Thymus (tissue), 11 donors: ENCODE measurements around the gene UQCRH. TPM values are rescaled to one million over a fixed set of nuclear protein-coding genes. Genes with fewer than 3 reads are reported as not detected.
"Not testable (repeated sequence)": the region's sequence is repeated elsewhere in the genome, so short reads cannot be mapped to it uniquely, and the experiment has no call there.

Experiments used
- DNase-seq, 9 donors: peaks; one replicate each; pipeline ENCODE4 v3.0.0-alpha.2; 2013; ENCODE audit warnings: low spot score in 9 of 9, low read depth in 6 of 9, missing footprints in 1 of 9
- H3K27ac ChIP-seq, 2 donors: one replicate each; pipeline ENCODE4 v1.5.1; 2013; ENCODE audit warnings: control low read depth in 1 of 2, low read depth in 1 of 2, low read length in 1 of 2, mild to moderate bottlenecking in 1 of 2, moderate library complexity in 1 of 2
- H3K27me3 ChIP-seq, 2 donors: one replicate each; pipeline ENCODE4 v1.5.1; 2013; ENCODE audit warnings: low read length in 1 of 2; ENCODE audit not compliant: control insufficient read depth in 2 of 2, insufficient read depth in 1 of 2
- H3K36me3 ChIP-seq, 2 donors: one replicate each; pipeline ENCODE4 v1.5.1; 2013; ENCODE audit warnings: low read length in 1 of 2, mild to moderate bottlenecking in 1 of 2, moderate library complexity in 1 of 2; ENCODE audit not compliant: control insufficient read depth in 2 of 2, insufficient read depth in 2 of 2
- H3K4me1 ChIP-seq, 2 donors: one replicate each; pipeline ENCODE4 v1.5.1; 2013; ENCODE audit warnings: low read length in 2 of 2; ENCODE audit not compliant: control insufficient read depth in 2 of 2, insufficient read depth in 2 of 2
- H3K4me3 ChIP-seq, 2 donors: one replicate each; pipeline ENCODE4 v1.5.1; 2013; ENCODE audit warnings: low read length in 2 of 2, control low read depth in 1 of 2, mild to moderate bottlenecking in 1 of 2
- H3K9me3 ChIP-seq, 2 donors: one replicate each; pipeline ENCODE4 v1.5.1; 2013; ENCODE audit warnings: low read length in 1 of 2, mild to moderate bottlenecking in 1 of 2; ENCODE audit not compliant: control insufficient read depth in 2 of 2, insufficient read depth in 1 of 2
- WGBS: extraction: QIAGEN DNeasy Blood & Tissue Kit; methylation state at CpG from one replicate; pipeline ENCODE4 v1.1.7; 2013; 5-methylcytosine and 5-hydroxymethylcytosine counted together
- polyA plus RNA-seq: library from polyadenylated mRNA; stranded (reverse); fragments of 200-250 nt; gene quantifications from one replicate; pipeline ENCODE4 v1.2.3, GENCODE V29; 2013
- total RNA-seq: library from RNA; stranded (reverse); fragments of 120-200 nt; gene quantifications from one replicate; pipeline ENCODE4 v1.2.4, GENCODE V29; 2013
- donor health status: healthy.

Gene UQCRH
- total and polyA plus RNA-seq, 2 donors: 420 to 507 TPM

GRCh38 chr1:46334030-46334384 is 30.5 kb downstream of the UQCRH start:
- Histone ChIP-seq H3K9me3 (no peaks in the 10 kb centered on the region), H3K4me1 (no peaks in the 10 kb centered on the region), H3K36me3 (no peaks in the 10 kb centered on the region), H3K4me3 (no peak overlapping the region), H3K27me3 (no peaks in the 10 kb centered on the region), H3K27ac (no peak overlapping the region)
- no peak for DNase-seq
- WGBS: 86% methylated on average over 2 of the region's 2 CpGs

DNA sequence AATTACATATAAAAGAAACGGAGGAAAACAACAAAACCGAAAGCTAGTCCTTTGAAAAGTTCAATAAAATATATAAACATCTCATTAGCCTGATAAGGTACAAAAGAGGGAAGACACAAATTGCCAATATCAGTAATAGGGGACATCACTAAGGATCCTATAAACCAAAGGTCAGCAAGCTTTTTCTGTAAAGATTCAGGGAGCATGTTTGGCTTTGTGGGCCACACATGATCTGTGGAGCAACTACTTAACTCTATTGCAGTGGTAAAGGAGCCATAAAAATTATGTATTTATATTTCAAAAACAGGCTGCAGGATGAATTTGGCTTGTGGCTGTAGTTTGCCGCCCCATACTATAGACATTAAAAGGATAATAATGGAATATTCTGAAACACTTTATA is 31.6 kb downstream of the UQCRH start:
- no peaks in the 10 kb centered on the region for H3K27me3 ChIP-seq
- H3K4me3 ChIP-seq: no peak overlapping the region
- H3K4me1 ChIP-seq: peaks cover 4 to 6% of the 10 kb centered on the region in 2 donors
- 99% methylated on average over 3 of the region's 3 CpGs for WGBS
- no peaks in the 10 kb centered on the region for H3K36me3 ChIP-seq
- H3K27ac ChIP-seq: no peak overlapping the region
- no peak for DNase-seq
- no peaks in the 10 kb centered on the region for H3K9me3 ChIP-seq

- 98% methylated on average over 9 of the region's 14 CpGs for WGBS
- H3K36me3 ChIP-seq, H3K27me3 ChIP-seq, H3K9me3 ChIP-seq, H3K4me1 ChIP-seq, H3K27ac ChIP-seq, DNase-seq, H3K4me3 ChIP-seq: not testable (repeated sequence)
Observed at GRCh38 chr1:46337409-46337808, 33.9 kb downstream of the UQCRH start.

DNA sequence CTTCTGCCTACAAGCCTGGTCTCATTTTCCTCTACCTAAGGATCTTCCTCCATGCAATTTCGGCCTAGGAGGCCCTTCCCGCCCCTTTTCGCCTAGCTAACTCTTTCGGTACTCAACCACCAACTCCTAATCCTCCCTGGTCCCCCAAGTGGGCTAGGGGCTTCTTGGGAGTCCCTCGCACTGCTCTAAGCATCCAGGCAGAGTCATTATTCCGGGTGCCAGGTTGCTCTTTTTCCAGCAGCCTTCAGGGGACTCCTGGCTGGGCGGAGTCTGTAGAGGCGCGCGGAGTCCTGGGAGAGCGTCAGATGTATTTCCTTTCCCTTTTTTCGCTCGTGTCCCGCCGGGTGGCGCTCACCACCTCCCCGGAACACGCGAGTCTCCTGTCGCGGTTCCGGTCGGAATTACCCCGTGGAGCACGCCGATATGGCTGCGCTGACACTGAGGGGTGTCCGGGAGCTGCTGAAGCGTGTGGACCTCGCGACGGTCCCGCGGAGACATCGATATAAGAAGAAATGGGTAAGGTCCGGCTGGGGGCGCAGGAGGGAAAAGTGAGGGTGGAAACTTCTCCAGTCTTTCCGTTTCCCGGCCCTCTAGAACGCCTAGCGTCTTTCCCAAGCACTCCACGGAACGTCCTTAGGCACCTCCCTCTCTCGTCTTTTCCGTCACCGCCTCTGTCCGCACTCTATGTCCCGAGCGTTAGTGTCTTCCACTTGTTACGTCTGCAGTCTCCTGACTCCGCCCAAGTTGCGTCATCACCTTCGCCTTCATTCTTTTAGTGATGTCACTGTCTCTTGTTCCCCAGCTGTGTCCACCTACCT is 37.1 kb downstream of the UQCRH start, which contains the start of gene NSUN4:
TSS of gene NSUN4 (plus strand) at position 404 of the 818 bp plus-strand sequence. CDS start at position 424, 20 bp downstream.
- under 1% methylated on average over 53 of the region's 53 CpGs for WGBS
- Histone ChIP-seq H3K4me3 (peak within 1 kb of the TSS; percentile 63 to 92), H3K27me3 (no peaks in the 10 kb centered on the region), H3K4me1 (peaks cover 4 to 6% of the 10 kb centered on the region in 2 donors), H3K36me3 (peaks cover 12 to 13% of the 10 kb centered on the region in 2 donors), H3K27ac (peak within 1 kb of the TSS; percentile 93 to 94), H3K9me3 (no peaks in the 10 kb centered on the region)
- peak; percentile 66 to 93 (median 80) for DNase-seq

GRCh38 chr1:46341222-46342083 is 38.0 kb downstream of the UQCRH start:
- peak overlapping the region; percentile 93 to 94 for H3K27ac ChIP-seq
- H3K4me1 ChIP-seq: peaks cover 4 to 6% of the 10 kb centered on the region in 2 donors
- peak in 1 of 9 donors; percentile 18 for DNase-seq
- H3K27me3 ChIP-seq: no peaks in the 10 kb centered on the region
- H3K9me3 ChIP-seq: no peaks in the 10 kb centered on the region
- H3K36me3 ChIP-seq: peaks cover 12 to 13% of the 10 kb centered on the region in 2 donors
- 74% methylated on average over 31 of the region's 31 CpGs for WGBS
- H3K4me3 ChIP-seq: peak overlapping the region; percentile 63 to 92

GRCh38 chr1:46342084-46342656 is 38.7 kb downstream of the UQCRH start:
- H3K27ac ChIP-seq: peak overlapping the region in 1 of 2 donors; percentile 94
- no peaks in the 10 kb centered on the region for H3K9me3 ChIP-seq
- H3K27me3 ChIP-seq: no peaks in the 10 kb centered on the region
- 98% methylated on average over 6 of the region's 6 CpGs for WGBS
- DNase-seq: peak in 2 of 9 donors; percentile 9 to 27
- no peak overlapping the region for H3K4me3 ChIP-seq
- H3K36me3 ChIP-seq: peaks cover 18% of the 10 kb centered on the region in 2 donors
- peaks cover 4 to 6% of the 10 kb centered on the region in 2 donors for H3K4me1 ChIP-seq

GRCh38 chr1:46342677-46343350 is 39.3 kb downstream of the UQCRH start:
- H3K9me3 ChIP-seq: no peaks in the 10 kb centered on the region
- H3K27me3 ChIP-seq: no peaks in the 10 kb centered on the region
- H3K4me1 ChIP-seq: peaks cover 4 to 6% of the 10 kb centered on the region in 2 donors
- 82% methylated on average over 8 of the region's 8 CpGs for WGBS
- no peak for DNase-seq
- H3K36me3 ChIP-seq: peaks cover 18 to 24% of the 10 kb centered on the region in 2 donors
- no peak overlapping the region for H3K27ac ChIP-seq
- no peak overlapping the region for H3K4me3 ChIP-seq

GRCh38 chr1:46343351-46343695 is 39.8 kb downstream of the UQCRH start:
- Histone ChIP-seq H3K4me1 (peaks cover 4 to 6% of the 10 kb centered on the region in 2 donors), H3K27ac (no peak overlapping the region), H3K9me3 (no peaks in the 10 kb centered on the region), H3K4me3 (no peak overlapping the region), H3K36me3 (peaks cover 18 to 27% of the 10 kb centered on the region in 2 donors), H3K27me3 (no peaks in the 10 kb centered on the region)
- WGBS: 98% methylated on average over 4 of the region's 4 CpGs
- DNase-seq: no peak
